Liver (tissue), 9 donors: Measurements from ENCODE around the gene AHI1. TPM values are rescaled to one million over a fixed set of nuclear protein-coding genes. Genes with fewer than 3 reads are reported as not detected.

Source experiments
- DNase-seq: peaks from one replicate; pipeline ENCODE4 v3.0.0-alpha.2; 2017; ENCODE audit warnings: low spot score
- H3K27ac ChIP-seq, 2 donors: one replicate each; pipeline ENCODE4 v1.7.0; 2013; ENCODE audit warnings: inconsistent platforms in 2 of 2, low read length in 2 of 2, control low read depth in 1 of 2, low read depth in 1 of 2, mild to moderate bottlenecking in 1 of 2
- H3K27me3 ChIP-seq, 4 donors: one replicate each; pipeline versions ENCODE4 v1.6.1 to v1.7.0; 2013; ENCODE audit warnings: low read length in 3 of 4, inconsistent platforms in 1 of 4, mild to moderate bottlenecking in 1 of 4, moderate library complexity in 1 of 4; ENCODE audit not compliant: control insufficient read depth in 4 of 4, insufficient read depth in 4 of 4
- H3K36me3 ChIP-seq, 4 donors: one replicate each; pipeline versions ENCODE4 v1.6.1 to v1.7.0; 2013; ENCODE audit warnings: low read length in 3 of 4, mild to moderate bottlenecking in 3 of 4, low read depth in 1 of 4, moderate library complexity in 1 of 4; ENCODE audit not compliant: control insufficient read depth in 4 of 4, insufficient read depth in 3 of 4
- H3K4me1 ChIP-seq, 4 donors: one replicate each; pipeline versions ENCODE4 v1.6.1 to v1.7.0; 2013; ENCODE audit warnings: low read length in 3 of 4, mild to moderate bottlenecking in 3 of 4, moderate library complexity in 1 of 4; ENCODE audit not compliant: control insufficient read depth in 4 of 4, insufficient read depth in 4 of 4
- H3K4me3 ChIP-seq, 3 donors: one replicate each; pipeline versions ENCODE4 v1.6.1 to v1.7.0; 2013; ENCODE audit warnings: low read length in 3 of 3, control low read depth in 1 of 3, low read depth in 1 of 3, mild to moderate bottlenecking in 1 of 3
- H3K9ac ChIP-seq, 2 donors: one replicate each; pipeline ENCODE4 v1.7.0; 2013; ENCODE audit warnings: low read length in 2 of 2, mild to moderate bottlenecking in 2 of 2, moderate library complexity in 2 of 2, control low read depth in 1 of 2, low read depth in 1 of 2
- H3K9me3 ChIP-seq, 4 donors: one replicate each; pipeline versions ENCODE4 v1.6.1 to v1.7.0; 2013; ENCODE audit warnings: low read length in 3 of 4; ENCODE audit not compliant: control insufficient read depth in 4 of 4
- EGR1 ChIP-seq, 2 donors: IDR thresholded peaks; 2 replicates each; pipeline ENCODE4 v1.6.1; 2016 to 2018; ENCODE audit warnings: antibody characterized with exemption in 2 of 2, low read depth in 2 of 2
- HNF4A ChIP-seq, 2 donors: conservative IDR thresholded peaks; 2 replicates each; pipeline ENCODE4 v1.6.1; 2016; ENCODE audit warnings: antibody characterized with exemption in 2 of 2, mild to moderate bottlenecking in 2 of 2
- HNF4G ChIP-seq: IDR thresholded peaks from 2 replicates; pipeline ENCODE4 v1.6.1; 2016; ENCODE audit warnings: antibody characterized with exemption
- RAD21 ChIP-seq, 2 donors: IDR thresholded peaks; 2 replicates each; pipeline ENCODE4 v1.6.1; 2016; ENCODE audit warnings: antibody characterized with exemption in 2 of 2, mild to moderate bottlenecking in 2 of 2
- RXRA ChIP-seq, 2 donors: IDR thresholded peaks; 2 replicates each; pipeline ENCODE4 v1.6.1; 2017 to 2018; ENCODE audit warnings: antibody characterized with exemption in 2 of 2, mild to moderate bottlenecking in 1 of 2
- SP1 ChIP-seq: IDR thresholded peaks from 2 replicates; pipeline ENCODE4 v1.6.1; 2018; ENCODE audit warnings: antibody characterized with exemption, mild to moderate bottlenecking
- TAF1 ChIP-seq: conservative IDR thresholded peaks from 2 replicates; pipeline ENCODE4 v1.6.1; 2016; ENCODE audit warnings: antibody characterized with exemption, mild to moderate bottlenecking
- YY1 ChIP-seq: IDR thresholded peaks from 2 replicates; pipeline ENCODE4 v1.6.1; 2016; ENCODE audit warnings: antibody characterized with exemption, mild to moderate bottlenecking
- WGBS: extraction: QIAGEN DNeasy Blood & Tissue Kit; methylation state at CpG from one replicate; pipeline ENCODE4 v1.1.7; 2013; 5-methylcytosine and 5-hydroxymethylcytosine counted together
- polyA plus RNA-seq, 2 donors: library from polyadenylated mRNA; stranded (reverse) in 1 of 2; unstranded in 1 of 2; fragments of 200-250 nt in 1 of 2; fragments of >200 nt in 1 of 2; fragmentation: Nextera tagmentation in 1 of 2; extraction: Ambion mirVana in 1 of 2; gene quantifications; one replicate each; pipeline versions ENCODE4 v1.2.1 to v1.2.3, GENCODE V29; 2013 to 2015
- total RNA-seq, 2 donors: library from RNA; depleted of rRNA; stranded (reverse); fragments of >200 nt; gene quantifications; one replicate each; pipeline ENCODE4 v1.2.3, GENCODE V29; 2014
- TF ChIP-seq, protein P1 (sequence below): fragments of 150-350 bp; IDR thresholded peaks from 2 replicates; pipeline ENCODE4 v1.5.1; 2017; ENCODE audit warnings: improper control_type of control experiment, low read depth, low read length; ENCODE audit not compliant: missing input control
- TF ChIP-seq, protein P2 (sequence below): IDR thresholded peaks from 2 replicates; pipeline ENCODE4 v1.6.1; 2016; ENCODE audit warnings: antibody characterized with exemption, mild to moderate bottlenecking
- TF ChIP-seq, protein P3 (sequence below): IDR thresholded peaks from 2 replicates; pipeline ENCODE4 v1.6.1; 2016; ENCODE audit warnings: antibody characterized with exemption
- TF ChIP-seq, protein P4 (sequence below): IDR thresholded peaks from 2 replicates; pipeline ENCODE4 v1.6.1; 2016; ENCODE audit warnings: antibody characterized with exemption
- TF ChIP-seq, protein P5 (sequence below): IDR thresholded peaks from 2 replicates; pipeline ENCODE4 v1.6.1; 2016; ENCODE audit warnings: antibody characterized with exemption
- donor health status: healthy.
- donor health status: healthy.
- donor health status: healthy.
- donor health status: healthy.
- donor health status: healthy.

AHI1 gene
- total and polyA plus RNA-seq, 4 donors, result 2.0 to 14.4 (median 9.0) TPM

DNA sequence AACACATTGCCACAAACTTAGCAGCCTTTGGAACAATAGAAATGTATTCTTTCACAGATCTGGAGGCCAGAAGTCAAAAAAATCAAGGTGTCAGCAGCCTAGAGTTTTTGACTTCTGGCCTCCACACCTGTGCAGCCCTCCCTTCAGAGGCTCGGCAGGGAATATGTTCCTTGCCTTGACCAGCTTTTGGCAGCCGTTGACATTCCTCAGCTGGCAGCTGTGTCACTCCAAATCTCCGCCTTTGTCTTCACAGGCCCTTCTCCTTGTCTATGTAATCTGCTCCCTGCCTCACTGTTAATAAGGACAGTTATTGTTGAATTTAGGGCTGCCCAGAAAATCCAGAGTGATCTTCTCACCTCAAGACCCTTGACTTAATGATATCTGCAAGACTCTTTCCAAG lies 17.2 kb upstream of the AHI1 start:
- Histone ChIP-seq H3K27me3 (no peaks in the 10 kb centered on the region), H3K27ac (no peak overlapping the region)

DNA sequence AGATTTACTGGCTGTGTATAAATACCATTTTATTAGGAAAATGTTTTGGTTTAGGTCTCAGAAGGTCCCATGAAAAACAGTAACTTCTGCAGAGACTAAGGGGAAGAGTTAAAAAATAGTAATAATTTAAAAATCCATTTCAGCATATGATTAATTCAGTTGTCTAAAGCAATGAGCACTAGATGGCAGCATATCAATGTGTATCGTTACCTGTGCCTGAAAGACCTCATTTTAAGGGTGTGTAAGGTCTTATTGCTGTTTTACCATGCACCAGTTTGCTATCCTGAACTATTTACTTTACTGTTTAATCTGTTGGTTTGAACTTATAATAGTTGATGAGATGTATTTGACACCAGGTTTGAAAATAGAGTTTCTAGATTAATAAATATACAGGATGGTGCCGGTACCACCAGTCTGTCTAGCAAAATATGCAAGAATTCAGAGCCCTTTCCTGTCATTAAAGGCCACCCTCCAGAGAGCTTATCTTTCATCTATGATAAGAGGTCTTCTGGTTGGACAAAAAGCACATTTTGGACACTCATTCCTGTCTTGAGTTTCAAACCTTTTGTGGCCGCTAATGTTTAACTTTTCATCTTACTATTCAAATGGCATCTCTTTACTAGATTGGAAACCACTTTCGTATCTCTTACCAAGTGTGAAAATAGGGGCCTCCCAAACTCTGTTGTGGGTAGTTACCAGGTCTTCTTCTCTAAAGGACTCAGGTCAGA lies 8.9 kb upstream of the AHI1 start:
- H3K36me3 ChIP-seq, result no peaks in the 10 kb centered on the region
- H3K9me3 ChIP-seq, result no peaks in the 10 kb centered on the region
- TF ChIP-seq YY1 (no peak), RAD21 (IDR thresholded peaks at IDR 0.05) (peak; percentile 85 to 89)
- TF ChIP-seq, protein P1, sequence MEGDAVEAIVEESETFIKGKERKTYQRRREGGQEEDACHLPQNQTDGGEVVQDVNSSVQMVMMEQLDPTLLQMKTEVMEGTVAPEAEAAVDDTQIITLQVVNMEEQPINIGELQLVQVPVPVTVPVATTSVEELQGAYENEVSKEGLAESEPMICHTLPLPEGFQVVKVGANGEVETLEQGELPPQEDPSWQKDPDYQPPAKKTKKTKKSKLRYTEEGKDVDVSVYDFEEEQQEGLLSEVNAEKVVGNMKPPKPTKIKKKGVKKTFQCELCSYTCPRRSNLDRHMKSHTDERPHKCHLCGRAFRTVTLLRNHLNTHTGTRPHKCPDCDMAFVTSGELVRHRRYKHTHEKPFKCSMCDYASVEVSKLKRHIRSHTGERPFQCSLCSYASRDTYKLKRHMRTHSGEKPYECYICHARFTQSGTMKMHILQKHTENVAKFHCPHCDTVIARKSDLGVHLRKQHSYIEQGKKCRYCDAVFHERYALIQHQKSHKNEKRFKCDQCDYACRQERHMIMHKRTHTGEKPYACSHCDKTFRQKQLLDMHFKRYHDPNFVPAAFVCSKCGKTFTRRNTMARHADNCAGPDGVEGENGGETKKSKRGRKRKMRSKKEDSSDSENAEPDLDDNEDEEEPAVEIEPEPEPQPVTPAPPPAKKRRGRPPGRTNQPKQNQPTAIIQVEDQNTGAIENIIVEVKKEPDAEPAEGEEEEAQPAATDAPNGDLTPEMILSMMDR, result peak; percentile 53
- DNase-seq, result no peak
- 59% methylated on average over 4 of the region's 4 CpGs for WGBS
- no peak overlapping the region for H3K4me3 ChIP-seq
- H3K27me3 ChIP-seq, result no peaks in the 10 kb centered on the region
- peaks cover 0 to 12% (median 9%) of the 10 kb centered on the region in 4 donors for H3K4me1 ChIP-seq
- H3K9ac ChIP-seq, result no peak overlapping the region
- no peak overlapping the region for H3K27ac ChIP-seq

More for the DNA sequence above, 17.2 kb upstream of the AHI1 start:
- H3K4me3 ChIP-seq, result no peak overlapping the region
- DNase-seq, result no peak
- H3K36me3 ChIP-seq, result no peaks in the 10 kb centered on the region
- no peak overlapping the region for H3K9ac ChIP-seq
- 88% methylated on average over 3 of the region's 3 CpGs for WGBS
- TF ChIP-seq EGR1 (IDR thresholded peaks at IDR 0.05; ENCODE audit: low read depth in 2 of 2) (no peak), SP1 (no peak), HNF4G (no peak), HNF4A (conservative IDR thresholded peaks at IDR 0.05) (no peak), TAF1 (no peak), YY1 (no peak), RAD21 (IDR thresholded peaks at IDR 0.05) (no peak), RXRA (IDR thresholded peaks at IDR 0.05) (no peak)
- TF ChIP-seq, protein P2, sequence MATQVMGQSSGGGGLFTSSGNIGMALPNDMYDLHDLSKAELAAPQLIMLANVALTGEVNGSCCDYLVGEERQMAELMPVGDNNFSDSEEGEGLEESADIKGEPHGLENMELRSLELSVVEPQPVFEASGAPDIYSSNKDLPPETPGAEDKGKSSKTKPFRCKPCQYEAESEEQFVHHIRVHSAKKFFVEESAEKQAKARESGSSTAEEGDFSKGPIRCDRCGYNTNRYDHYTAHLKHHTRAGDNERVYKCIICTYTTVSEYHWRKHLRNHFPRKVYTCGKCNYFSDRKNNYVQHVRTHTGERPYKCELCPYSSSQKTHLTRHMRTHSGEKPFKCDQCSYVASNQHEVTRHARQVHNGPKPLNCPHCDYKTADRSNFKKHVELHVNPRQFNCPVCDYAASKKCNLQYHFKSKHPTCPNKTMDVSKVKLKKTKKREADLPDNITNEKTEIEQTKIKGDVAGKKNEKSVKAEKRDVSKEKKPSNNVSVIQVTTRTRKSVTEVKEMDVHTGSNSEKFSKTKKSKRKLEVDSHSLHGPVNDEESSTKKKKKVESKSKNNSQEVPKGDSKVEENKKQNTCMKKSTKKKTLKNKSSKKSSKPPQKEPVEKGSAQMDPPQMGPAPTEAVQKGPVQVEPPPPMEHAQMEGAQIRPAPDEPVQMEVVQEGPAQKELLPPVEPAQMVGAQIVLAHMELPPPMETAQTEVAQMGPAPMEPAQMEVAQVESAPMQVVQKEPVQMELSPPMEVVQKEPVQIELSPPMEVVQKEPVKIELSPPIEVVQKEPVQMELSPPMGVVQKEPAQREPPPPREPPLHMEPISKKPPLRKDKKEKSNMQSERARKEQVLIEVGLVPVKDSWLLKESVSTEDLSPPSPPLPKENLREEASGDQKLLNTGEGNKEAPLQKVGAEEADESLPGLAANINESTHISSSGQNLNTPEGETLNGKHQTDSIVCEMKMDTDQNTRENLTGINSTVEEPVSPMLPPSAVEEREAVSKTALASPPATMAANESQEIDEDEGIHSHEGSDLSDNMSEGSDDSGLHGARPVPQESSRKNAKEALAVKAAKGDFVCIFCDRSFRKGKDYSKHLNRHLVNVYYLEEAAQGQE, result no peak
- TF ChIP-seq, protein P3, sequence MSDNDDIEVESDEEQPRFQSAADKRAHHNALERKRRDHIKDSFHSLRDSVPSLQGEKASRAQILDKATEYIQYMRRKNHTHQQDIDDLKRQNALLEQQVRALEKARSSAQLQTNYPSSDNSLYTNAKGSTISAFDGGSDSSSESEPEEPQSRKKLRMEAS, result no peak
- TF ChIP-seq, protein P4, sequence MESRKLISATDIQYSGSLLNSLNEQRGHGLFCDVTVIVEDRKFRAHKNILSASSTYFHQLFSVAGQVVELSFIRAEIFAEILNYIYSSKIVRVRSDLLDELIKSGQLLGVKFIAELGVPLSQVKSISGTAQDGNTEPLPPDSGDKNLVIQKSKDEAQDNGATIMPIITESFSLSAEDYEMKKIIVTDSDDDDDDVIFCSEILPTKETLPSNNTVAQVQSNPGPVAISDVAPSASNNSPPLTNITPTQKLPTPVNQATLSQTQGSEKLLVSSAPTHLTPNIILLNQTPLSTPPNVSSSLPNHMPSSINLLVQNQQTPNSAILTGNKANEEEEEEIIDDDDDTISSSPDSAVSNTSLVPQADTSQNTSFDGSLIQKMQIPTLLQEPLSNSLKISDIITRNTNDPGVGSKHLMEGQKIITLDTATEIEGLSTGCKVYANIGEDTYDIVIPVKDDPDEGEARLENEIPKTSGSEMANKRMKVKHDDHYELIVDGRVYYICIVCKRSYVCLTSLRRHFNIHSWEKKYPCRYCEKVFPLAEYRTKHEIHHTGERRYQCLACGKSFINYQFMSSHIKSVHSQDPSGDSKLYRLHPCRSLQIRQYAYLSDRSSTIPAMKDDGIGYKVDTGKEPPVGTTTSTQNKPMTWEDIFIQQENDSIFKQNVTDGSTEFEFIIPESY, result no peak
- TF ChIP-seq, protein P5, sequence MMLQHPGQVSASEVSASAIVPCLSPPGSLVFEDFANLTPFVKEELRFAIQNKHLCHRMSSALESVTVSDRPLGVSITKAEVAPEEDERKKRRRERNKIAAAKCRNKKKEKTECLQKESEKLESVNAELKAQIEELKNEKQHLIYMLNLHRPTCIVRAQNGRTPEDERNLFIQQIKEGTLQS, result no peak
- H3K4me1 ChIP-seq, result no peaks in the 10 kb centered on the region
- no peaks in the 10 kb centered on the region for H3K9me3 ChIP-seq
